Endothelial cell of umbilical vein (primary cell): Measurements from ENCODE around the gene RAB3C. TPM values are rescaled to one million over a fixed set of nuclear protein-coding genes. Genes with fewer than 3 reads are reported as not detected.

Experiments used
- BruUV-seq: library from RNA; stranded (reverse); fragments of 400-500 nt; replicated peaks from 2 replicates; lab custom pipeline; 2021; lab: Mats Ljungman, UMichigan
- CTCF ChIA-PET: fragments of 300-600, 350-600 bp; sonication (Branson Sonifier 250); formaldehyde crosslinking; loops from one replicate; lab custom pipeline; 2021; ENCODE audit warnings: antibody characterized with exemption, inconsistent platforms; lab: Charles Lee
- POLR2A ChIA-PET: fragments of 300-600, 350-600 bp; sonication (Branson Sonifier 250); formaldehyde crosslinking; loops from one replicate; lab custom pipeline; 2021; ENCODE audit warnings: antibody characterized with exemption, inconsistent platforms; lab: Charles Lee
- DNase-seq: peaks from one replicate; pipeline ENCODE4 v3.0.0-alpha.2; 2011; ENCODE audit warnings: low read depth, low spot score
- FAIRE-seq: peaks from 2 replicates; lab custom pipeline; 2011; peaks lifted over from hg19 to GRCh38; lab: Jason Lieb, UNC
- H2AFZ ChIP-seq: 2 replicates; pipeline ENCODE4 v1.6.0; 2012; ENCODE audit warnings: low read depth, low read length, control low read depth, inconsistent platforms
- H3K27ac ChIP-seq: 2 replicates; pipeline ENCODE4 v1.5.1; 2011; ENCODE audit warnings: low read depth, mild to moderate bottlenecking, control low read depth, low read length, moderate library complexity; ENCODE audit not compliant: insufficient read depth
- H3K27me3 ChIP-seq, 2 experiments: 2 replicates each; pipeline versions ENCODE4 v1.6.0 to v1.6.1; 2011; ENCODE audit warnings: low read length in 2 of 2, mixed read lengths in 1 of 2; ENCODE audit not compliant: control insufficient read depth in 2 of 2, insufficient read depth in 2 of 2
- H3K36me3 ChIP-seq, 2 experiments: 2 replicates in 1 of 2; 3 replicates in 1 of 2; pipeline ENCODE4 v1.5.1; 2011; ENCODE audit warnings: low read length in 2 of 2, mild to moderate bottlenecking in 1 of 2, moderate library complexity in 1 of 2; ENCODE audit not compliant: control insufficient read depth in 2 of 2, insufficient read depth in 2 of 2; ENCODE audit errors: extremely low read depth in 1 of 2
- H3K4me1 ChIP-seq: 3 replicates; pipeline ENCODE4 v1.5.1; 2011; ENCODE audit warnings: mild to moderate bottlenecking, low read length; ENCODE audit not compliant: control insufficient read depth, insufficient read depth; ENCODE audit errors: extremely low read depth
- H3K4me2 ChIP-seq: 2 replicates; pipeline ENCODE4 v1.6.1; 2011; ENCODE audit warnings: low read length, control low read depth, mixed read lengths; ENCODE audit not compliant: insufficient read depth
- H3K4me3 ChIP-seq, 3 experiments: fragments of 200-600 bp in 1 of 3; sonication (generic), shearing (Covaris generic) in 1 of 3; replicated peaks in 1 of 3; 2 replicates each; pipeline ENCODE4 v1.5.1; 2011 to 2016; ENCODE audit warnings: control low read depth in 3 of 3, low read length in 3 of 3, mild to moderate bottlenecking in 2 of 3, inconsistent platforms in 1 of 3, low read depth in 1 of 3, moderate library complexity in 1 of 3; ENCODE audit not compliant: insufficient read depth in 1 of 3
- H3K79me2 ChIP-seq: 2 replicates; pipeline ENCODE4 v1.6.0; 2012; ENCODE audit warnings: low read length, inconsistent platforms; ENCODE audit not compliant: control insufficient read depth, insufficient read depth
- H3K9ac ChIP-seq: replicated peaks from 2 replicates; pipeline ENCODE3; 2011; ENCODE audit warnings: low read length, control low read depth; ENCODE audit not compliant: insufficient read depth; ENCODE audit errors: extremely low read depth
- H3K9me1 ChIP-seq: replicated peaks from 3 replicates; pipeline ENCODE4 v1.6.0; 2011; ENCODE audit warnings: mild to moderate bottlenecking, low read length; ENCODE audit not compliant: control insufficient read depth, insufficient read depth; ENCODE audit errors: extremely low read depth
- H3K9me3 ChIP-seq: replicated peaks from 2 replicates; pipeline ENCODE4 v1.5.1; 2012; ENCODE audit warnings: low read length, inconsistent platforms; ENCODE audit not compliant: control insufficient read depth, insufficient read depth
- H4K20me1 ChIP-seq: replicated peaks from 2 replicates; pipeline ENCODE3; 2011; ENCODE audit warnings: mild to moderate bottlenecking, low read length; ENCODE audit not compliant: control insufficient read depth, insufficient read depth; ENCODE audit errors: extremely low read depth
- CTCF ChIP-seq, 2 donors: IDR thresholded peaks; 1 replicate in 1 of 2; 2 replicates in 1 of 2; pipeline ENCODE4 v1.5.1; 2011; ENCODE audit warnings: low read length in 2 of 2, mild to moderate bottlenecking in 2 of 2, moderate library complexity in 2 of 2, control low read depth in 1 of 2, inconsistent platforms in 1 of 2, low read depth in 1 of 2; ENCODE audit not compliant: insufficient read depth in 1 of 2; ENCODE audit errors: extremely low read depth in 1 of 2
- EZH2 ChIP-seq: IDR thresholded peaks from 2 replicates; pipeline ENCODE4 v1.6.1; 2012; ENCODE audit warnings: borderline replicate concordance, low read depth, mild to moderate bottlenecking, moderate library complexity, low read length, inconsistent platforms; ENCODE audit not compliant: severe bottlenecking
- FOS ChIP-seq: IDR thresholded peaks from 2 replicates; pipeline ENCODE4 v1.6.1; 2011; ENCODE audit warnings: mild to moderate bottlenecking, low read length, moderate library complexity, borderline replicate concordance; ENCODE audit not compliant: insufficient read depth
- GATA2 ChIP-seq: IDR thresholded peaks from 2 replicates; pipeline ENCODE4 v1.7.0; 2011; ENCODE audit warnings: low read depth, mild to moderate bottlenecking, moderate library complexity, mixed read lengths, low read length; ENCODE audit not compliant: insufficient read length, insufficient read depth
- JUN ChIP-seq: IDR thresholded peaks from 2 replicates; pipeline ENCODE4 v1.6.1; 2011; ENCODE audit warnings: borderline replicate concordance, low read depth; ENCODE audit not compliant: insufficient read length, insufficient read depth
- MYC ChIP-seq: IDR thresholded peaks from one replicate; pipeline ENCODE4 v1.6.1; 2011; ENCODE audit warnings: mild to moderate bottlenecking, low read depth, low read length
- POLR2A ChIP-seq: IDR thresholded peaks from 2 replicates; pipeline ENCODE4 v1.6.1; 2012; ENCODE audit warnings: low read depth, mild to moderate bottlenecking, control low read depth, low read length
- POLR2AphosphoS5 ChIP-seq: IDR thresholded peaks from 2 replicates; pipeline ENCODE4 v1.6.1; 2012; ENCODE audit warnings: low read depth, mild to moderate bottlenecking, control low read depth, low read length, moderate library complexity; ENCODE audit not compliant: insufficient read depth
- dilution Hi-C: fragments of 300-500 bp; cut with MboI; formaldehyde crosslinking; loops from one replicate; pipeline ENCODE4 v1.15.0; 2019; ENCODE audit warnings: low sequenced_read_pairs; ENCODE audit not compliant: extremely low pct_ligation_motif_present
- intact Hi-C: fragments of 100-400 bp; cut with micrococcal nuclease; formaldehyde crosslinking; loops from one replicate; pipeline ENCODE4 v1.10.0; 2022
- polyA plus RNA-seq, 4 experiments: library from polyadenylated mRNA; depleted of rRNA in 3 of 4; stranded (reverse) in 3 of 4; unstranded in 1 of 4; fragments of >200 nt; gene quantifications; 2 replicates each; pipeline versions ENCODE4 v1.2.1 to v1.2.3, GENCODE V29; 2011 to 2012; ENCODE audit warnings: missing spikeins in 1 of 4
- total RNA-seq: library from RNA; stranded (reverse); gene quantifications from 2 replicates; pipeline ENCODE4 v1.2.3, GENCODE V29; 2021
- TF ChIP-seq, protein P1 (sequence below): IDR thresholded peaks from 2 replicates; pipeline ENCODE4 v1.6.1; 2011; ENCODE audit not compliant: insufficient read depth, insufficient read length

Gene RAB3C
- total and polyA plus RNA-seq, 2 donors (not counting 3 experiments of a cell fraction or from before 2014, with no cell fraction given): 0.04 to 0.66 TPM

DNA sequence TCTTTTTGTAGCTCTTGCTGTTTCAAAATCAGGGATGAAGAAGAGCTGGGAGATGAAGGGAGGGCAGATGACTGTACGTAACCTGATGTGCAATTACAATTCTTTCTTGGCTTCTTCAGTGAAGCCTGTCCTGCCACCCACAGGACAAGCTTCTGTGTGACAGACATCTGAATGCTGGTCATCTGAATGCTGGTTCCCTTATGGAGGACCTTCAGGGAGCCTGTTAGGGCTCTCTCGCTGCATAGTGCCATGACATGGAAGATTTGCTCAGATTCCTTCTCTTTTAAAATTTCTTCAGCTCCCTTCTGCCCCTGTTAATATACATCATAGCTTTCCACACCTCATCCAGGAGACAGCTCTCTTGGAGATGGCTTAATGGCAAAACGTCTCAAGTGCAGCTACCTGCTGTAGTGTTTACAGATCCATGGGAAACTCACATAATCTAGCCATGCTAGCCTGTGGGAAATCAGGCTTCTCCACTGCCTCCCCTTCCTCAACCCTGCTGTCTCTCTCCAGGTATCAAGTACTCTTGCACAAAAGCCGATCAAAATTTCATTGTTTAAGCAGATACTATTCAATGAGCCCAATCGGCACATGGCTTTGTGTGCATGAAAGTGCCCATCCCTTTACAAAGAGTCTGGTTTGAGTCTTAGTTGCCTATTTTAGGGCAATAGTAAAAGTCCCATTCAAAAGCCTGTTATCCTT, 134.6 kb downstream of the RAB3C start:
- dilution Hi-C loops (no loop called here), intact Hi-C loops (no loop called here)
- no peak overlapping the region for H2AFZ ChIP-seq
- FAIRE-seq (no peak), DNase-seq (no peak)
- no peaks in the 10 kb centered on the region for H3K27me3 ChIP-seq
- H3K36me3 ChIP-seq: no peaks in the 10 kb centered on the region
- H3K4me3 ChIP-seq: no peak overlapping the region
- no peak overlapping the region for H3K9ac ChIP-seq
- H3K9me1 ChIP-seq: no peaks in the 10 kb centered on the region
- H3K79me2 ChIP-seq: no peaks in the 10 kb centered on the region
- ChIA-PET CTCF (no interaction called here), POLR2A (no interaction called here)
- no peak overlapping the region for H3K27ac ChIP-seq
- no peaks in the 10 kb centered on the region for H3K9me3 ChIP-seq
- no peak for TF ChIP-seq GATA2
- TF ChIP-seq POLR2A: no peak
- TF ChIP-seq CTCF (IDR thresholded peaks at IDR 0.05; ENCODE audit: extremely low read depth in 1 of 2, insufficient read depth in 1 of 2, low read depth in 1 of 2, low read length in 2 of 2): no peak
- TF ChIP-seq POLR2AphosphoS5: no peak
- TF ChIP-seq MYC: no peak
- no peak for TF ChIP-seq FOS
- TF ChIP-seq, protein P1, sequence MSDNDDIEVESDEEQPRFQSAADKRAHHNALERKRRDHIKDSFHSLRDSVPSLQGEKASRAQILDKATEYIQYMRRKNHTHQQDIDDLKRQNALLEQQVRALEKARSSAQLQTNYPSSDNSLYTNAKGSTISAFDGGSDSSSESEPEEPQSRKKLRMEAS: no peak
- no peak for TF ChIP-seq EZH2
- TF ChIP-seq JUN: no peak
- H3K4me2 ChIP-seq: no peak overlapping the region
- no peaks in the 10 kb centered on the region for H4K20me1 ChIP-seq
- no peaks in the 10 kb centered on the region for H3K4me1 ChIP-seq
- BruUV-seq: no TSS peak
